Breast epithelium (tissue), 3 donors: ENCODE measurements around the gene SFXN5.

Source experiments
- CTCF ChIP-seq, 3 donors: fragments of 450-650 bp; IDR thresholded peaks; one replicate each; pipeline ENCODE4 v1.5.1; 2016 to 2017; ENCODE audit warnings: antibody characterized with exemption in 3 of 3, mild to moderate bottlenecking in 3 of 3, moderate library complexity in 3 of 3
- POLR2A ChIP-seq: fragments of 450-650 bp; IDR thresholded peaks from one replicate; pipeline ENCODE4 v1.6.1; 2016; ENCODE audit warnings: antibody characterized with exemption, mild to moderate bottlenecking, moderate library complexity

GRCh38 chr2:72994282-72994990 is 77.1 kb downstream of the SFXN5 start:
- no peak for TF ChIP-seq CTCF (IDR thresholded peaks at IDR 0.05)
- TF ChIP-seq POLR2A = no peak
